HG03460 (cell line): ENCODE data around the gene STRADB.
"Not testable (repeated sequence)": the region's sequence is repeated elsewhere in the genome, so short reads cannot be mapped to it uniquely, and the experiment has no call there.

Experiments
- ATAC-seq: cut with Tn5 transposase; IDR thresholded peaks from one replicate; pipeline ENCODE4 v1.9.1; 2021; ENCODE audit not compliant: unreplicated experiment

The STRADB gene

GRCh38 chr2:201466050-201466675 lies 14.6 kb downstream of the STRADB start:
- ATAC-seq = no peak

DNA sequence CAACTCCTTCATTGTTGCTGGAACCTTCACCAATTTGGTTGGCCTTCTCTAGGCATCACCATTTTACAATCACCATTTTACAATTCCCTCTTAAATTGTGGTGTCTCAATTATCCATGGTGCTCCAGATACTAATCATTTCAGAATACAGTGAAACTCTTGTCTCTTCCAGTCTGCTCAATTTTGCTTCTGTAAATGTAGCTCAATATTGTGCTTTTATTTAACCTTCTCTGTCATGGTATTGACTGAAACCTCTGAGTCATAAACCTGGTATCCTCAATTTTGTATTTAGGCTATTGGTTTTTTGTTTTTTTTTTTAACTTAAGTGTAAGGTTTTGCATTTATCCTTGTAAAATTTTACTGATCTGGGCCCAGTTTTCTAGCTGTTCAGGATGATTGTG lies 16.1 kb downstream of the STRADB start:
- ATAC-seq = no peak

DNA sequence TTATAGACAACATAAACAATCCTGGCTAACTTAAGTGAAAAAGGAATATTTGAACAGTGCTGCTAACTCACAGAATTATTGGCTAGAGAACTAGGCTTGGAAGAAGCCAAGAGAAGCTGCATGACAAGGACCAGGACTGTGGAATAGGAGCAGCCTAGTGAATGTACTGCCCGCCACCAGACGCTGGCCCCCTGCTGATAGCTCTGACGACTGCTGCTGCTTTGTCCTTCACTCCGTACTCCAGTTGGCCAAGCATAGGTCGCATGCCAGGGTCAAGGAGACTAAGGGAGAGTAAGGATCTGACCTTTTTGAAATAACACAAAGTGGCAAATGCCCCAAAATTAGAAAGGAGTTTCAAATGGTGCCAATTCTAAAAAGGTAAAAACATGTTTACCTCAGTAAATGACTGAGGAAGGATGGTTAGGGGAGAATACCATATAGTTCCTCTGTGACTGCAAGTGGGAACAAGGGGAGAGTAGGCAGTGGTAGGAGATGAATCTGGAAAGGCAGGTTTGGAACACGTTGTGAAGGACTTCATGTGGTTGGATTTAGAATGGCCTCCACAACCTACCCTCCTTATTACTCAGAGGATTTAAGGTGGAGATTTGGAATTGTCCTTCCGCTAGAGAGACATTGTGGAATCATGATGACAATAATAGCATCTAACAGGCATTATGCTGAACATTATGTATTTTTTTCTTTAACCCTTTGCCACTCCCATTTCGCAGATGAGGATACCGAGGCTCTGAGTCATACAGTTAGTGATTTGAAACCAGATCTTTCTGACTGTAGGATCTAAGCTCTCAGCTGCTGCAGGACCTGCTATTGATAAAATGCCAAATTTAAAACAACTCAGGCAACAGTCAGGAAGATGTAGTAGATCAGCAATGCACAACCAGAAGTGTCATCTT lies 19.5 kb downstream of the STRADB start:
- no peak for ATAC-seq

DNA sequence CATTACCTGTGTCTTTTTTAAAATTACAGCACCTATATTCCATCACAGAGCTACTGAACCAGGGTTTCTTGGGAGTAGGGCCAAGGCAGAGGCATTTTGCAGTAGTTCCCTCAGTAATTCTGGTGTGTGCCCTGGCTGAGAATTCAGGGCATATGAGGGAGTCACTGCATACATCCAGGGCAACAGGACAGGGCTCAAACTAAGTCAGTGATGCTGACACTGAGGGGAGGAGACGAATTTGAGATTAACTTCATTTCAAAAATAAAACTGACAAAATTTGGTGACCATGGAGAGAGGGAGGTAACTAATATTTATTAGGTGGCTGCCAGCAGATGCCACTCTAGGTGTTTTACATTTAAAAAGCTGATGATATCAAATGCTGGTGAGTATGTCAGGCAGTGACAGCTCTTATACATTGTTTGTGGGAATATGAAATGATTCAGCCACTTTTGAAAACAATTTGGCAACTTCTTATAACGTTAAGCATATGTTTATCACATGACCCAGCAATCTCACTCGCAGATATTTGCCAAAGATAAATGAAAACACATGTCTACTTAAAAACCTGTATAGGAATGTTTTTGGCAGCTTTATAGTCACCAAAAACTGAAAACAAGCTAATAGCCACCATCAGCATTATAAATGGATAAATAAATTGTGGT lies 20.3 kb downstream of the STRADB start:
- no peak for ATAC-seq

DNA sequence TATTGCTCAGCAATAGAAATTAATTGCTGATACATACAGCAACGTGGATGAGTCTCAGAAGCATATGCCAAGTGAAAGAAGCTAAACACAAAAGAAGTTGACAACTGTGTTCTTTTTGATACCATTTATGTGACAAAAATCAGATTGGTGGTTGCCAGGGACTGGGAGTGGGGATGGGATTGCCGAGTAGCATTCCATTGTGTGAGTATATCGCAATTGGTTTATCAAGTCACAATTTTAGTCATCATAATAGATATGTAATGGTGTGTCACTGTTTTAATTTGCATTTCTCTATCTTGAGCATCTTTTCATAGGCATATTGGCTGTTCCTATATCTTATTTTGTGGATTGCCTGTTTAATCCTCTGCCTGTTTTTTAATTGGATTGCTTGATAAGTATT lies 20.9 kb downstream of the STRADB start:
- no peak for ATAC-seq

- ATAC-seq = no peak
Observed at GRCh38 chr2:201482543-201482942, 31.0 kb downstream of the STRADB start.

- no peak for ATAC-seq
Observed at GRCh38 chr2:201483342-201483741, 31.8 kb downstream of the STRADB start.

DNA sequence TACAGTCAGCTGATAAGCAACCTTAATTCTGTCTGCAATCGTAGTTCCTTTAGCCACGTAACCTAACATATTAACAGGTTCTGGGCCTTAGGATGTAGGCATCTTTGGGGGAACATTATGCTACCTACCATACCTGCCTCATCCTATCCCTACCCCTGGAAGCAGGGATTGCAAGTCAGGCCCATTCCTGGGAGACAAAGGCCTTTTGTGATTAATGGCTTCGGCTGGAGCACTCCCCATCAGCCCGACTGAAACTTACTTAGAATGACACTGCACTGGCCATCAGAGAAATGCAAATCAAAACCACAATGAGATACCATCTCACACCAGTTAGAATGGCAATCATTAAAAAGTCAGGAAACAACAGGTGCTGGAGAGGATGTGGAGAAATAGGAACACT lies 32.2 kb downstream of the STRADB start:
- ATAC-seq = not testable (repeated sequence)

GRCh38 chr2:201484805-201485204 lies 33.3 kb downstream of the STRADB start:
- ATAC-seq = no peak

DNA sequence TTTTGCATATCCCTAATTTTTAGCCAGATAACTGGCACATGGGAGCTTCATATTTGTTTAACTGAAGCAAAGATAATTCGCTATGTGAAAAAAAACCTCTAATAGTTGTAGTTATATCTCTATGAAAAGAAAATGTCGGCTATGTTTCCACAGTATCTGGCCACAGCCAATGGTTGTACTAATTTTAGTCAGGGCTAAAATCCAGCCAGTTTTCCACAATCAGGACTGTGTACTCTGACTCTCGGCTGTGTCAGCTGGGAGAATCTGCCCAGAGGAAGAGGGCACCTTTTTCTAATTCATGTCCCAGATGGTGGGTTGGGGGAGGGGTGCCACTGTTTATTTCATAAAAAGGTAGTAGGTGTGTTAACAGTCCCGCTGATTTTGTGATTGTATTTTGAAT lies 38.8 kb downstream of the STRADB start:
- ATAC-seq = no peak

- no peak for ATAC-seq
Observed at GRCh38 chr2:201496785-201497184, 45.2 kb downstream of the STRADB start.

DNA sequence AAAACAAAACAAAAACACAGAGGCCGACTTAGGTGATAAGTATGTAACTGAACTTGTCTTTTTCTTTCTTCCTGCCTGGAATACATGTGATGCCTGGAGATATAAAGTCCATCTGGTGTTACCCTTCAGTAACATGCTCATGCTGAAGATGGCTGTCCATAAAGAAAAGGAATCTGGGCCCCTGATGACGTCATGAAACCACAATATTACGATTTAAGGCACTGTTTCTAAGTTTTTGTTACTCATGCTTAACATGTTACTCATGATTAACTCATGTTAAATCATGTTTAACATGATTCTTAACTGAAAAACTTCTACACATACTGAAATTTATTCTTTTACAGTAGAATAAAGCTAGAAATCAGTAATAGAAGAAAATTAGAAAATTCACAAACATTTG lies 49.0 kb downstream of the STRADB start:
- ATAC-seq = no peak

GRCh38 chr2:201502713-201503112 lies 51.2 kb downstream of the STRADB start:
- no peak for ATAC-seq

DNA sequence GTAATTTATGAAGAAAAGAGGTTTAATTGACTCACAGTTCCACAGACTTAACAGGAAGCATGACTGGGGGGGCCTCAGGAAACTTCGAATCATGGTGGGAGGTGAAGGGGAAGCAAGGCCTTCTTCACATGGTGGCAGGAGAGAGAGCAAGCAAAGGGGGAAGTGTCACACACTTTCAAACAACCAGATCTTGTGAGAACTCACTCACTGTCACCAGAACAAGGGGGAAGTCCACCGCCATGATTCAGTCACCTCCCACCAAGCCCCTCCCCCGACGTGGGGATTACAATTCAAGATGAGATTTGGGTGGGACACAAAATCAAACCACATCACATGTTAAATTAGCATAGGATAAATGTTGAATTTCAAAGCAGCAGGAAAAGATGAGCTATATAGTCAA lies 56.2 kb downstream of the STRADB start:
- no peak for ATAC-seq

DNA sequence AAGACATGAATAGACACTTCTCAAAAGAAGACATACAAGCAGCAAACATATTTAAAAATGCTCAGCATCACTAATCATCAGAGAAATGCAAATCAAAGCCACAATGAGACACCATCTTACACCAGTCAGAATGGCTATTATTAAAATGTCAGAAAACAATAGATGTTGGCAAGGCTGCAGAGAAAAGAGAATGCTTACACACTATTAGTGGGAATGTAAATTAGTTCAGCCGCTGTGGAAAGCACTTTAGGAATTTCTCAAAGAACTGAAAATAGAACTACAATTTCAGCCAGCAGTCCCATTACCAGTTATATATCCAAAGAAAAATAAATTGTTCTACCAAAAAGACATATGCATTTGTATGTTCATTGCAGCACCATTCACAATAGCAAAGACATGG lies 61.7 kb downstream of the STRADB start:
- ATAC-seq = no peak

DNA sequence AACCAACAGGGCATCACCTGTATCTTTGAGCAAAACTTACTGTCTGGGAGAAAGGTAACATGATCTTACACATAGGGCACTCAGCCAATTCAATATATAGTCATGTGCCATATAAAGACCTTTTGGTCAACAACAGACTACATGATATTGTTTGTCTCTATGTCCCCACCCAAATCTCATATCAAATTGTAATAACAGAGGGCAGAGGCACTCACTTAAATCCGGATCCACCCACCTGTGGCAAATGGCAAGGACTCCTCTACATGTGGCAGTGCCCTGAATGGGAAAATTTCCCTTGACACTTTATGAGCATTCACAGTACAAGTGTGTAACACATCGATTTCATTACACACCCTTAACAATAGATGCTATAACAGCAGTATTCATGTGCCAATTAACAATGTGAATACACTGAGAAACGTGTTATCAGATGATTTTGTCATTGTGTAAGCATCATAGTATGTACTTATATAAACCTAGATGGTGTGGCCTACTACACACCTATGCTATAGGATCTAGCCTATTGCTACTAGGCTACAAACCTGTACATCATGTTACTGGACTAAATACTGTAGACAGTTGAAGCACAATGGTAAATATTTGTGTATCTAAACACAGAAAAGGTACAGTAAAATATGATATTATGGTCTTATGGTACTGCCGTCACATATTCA lies 64.2 kb downstream of the STRADB start:
- ATAC-seq = no peak

GRCh38 chr2:201517094-201517493 lies 65.6 kb downstream of the STRADB start:
- no peak for ATAC-seq

- ATAC-seq = no peak
Observed at GRCh38 chr2:201520201-201520600, 68.7 kb downstream of the STRADB start.

DNA sequence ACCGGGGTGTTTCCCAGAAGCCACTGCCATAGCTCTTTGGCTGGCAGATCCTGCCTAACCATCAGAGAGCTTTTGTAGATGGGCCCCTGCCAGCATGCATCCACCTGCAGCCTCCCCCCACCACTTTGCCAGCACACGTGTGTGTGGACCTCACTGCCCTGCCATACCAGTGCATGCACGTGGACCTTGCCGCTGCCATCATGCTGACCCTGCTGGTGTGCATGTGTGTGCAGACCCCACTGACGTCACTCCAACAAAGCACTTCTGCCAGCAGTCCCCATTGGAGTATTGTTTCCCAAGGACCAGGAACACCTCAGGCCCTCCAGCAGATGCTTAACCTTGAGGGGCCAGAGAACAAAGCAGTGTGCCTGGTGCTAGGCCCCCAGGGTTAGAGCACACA lies 71.4 kb downstream of the STRADB start:
- ATAC-seq = no peak

DNA sequence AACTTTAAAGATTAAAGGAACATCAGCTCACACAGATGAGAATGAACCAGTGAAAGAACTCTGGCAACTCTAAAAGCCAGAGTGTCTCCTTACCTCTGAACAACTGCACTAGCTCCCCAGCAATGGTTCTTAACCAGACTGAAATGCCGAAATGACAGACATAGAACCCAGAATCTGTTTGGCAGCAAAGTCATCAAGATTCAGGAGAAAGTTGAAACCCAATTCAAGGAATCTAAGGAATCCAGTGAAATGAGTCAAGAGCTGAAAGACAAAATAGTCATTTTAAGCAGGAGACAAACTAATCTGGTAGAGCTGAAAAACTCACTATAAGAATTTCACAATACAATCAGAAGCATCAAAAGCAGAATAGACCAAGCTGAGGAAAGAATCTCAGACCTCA lies 72.0 kb downstream of the STRADB start:
- ATAC-seq = no peak
